Stimulated activated CD4-positive, alpha-beta T cell treated with anti-CD3 and anti-CD28 coated beads, Interleukin-12 subunit alpha, Interleukin-12 subunit beta, amount 100 ng/mL, for 4 hours (primary cell): ENCODE results near the gene CCDC12.

Source experiments
- DNase-seq: peaks from one replicate; pipeline ENCODE4 v3.0.0-alpha.2; 2020

The CCDC12 gene

DNA sequence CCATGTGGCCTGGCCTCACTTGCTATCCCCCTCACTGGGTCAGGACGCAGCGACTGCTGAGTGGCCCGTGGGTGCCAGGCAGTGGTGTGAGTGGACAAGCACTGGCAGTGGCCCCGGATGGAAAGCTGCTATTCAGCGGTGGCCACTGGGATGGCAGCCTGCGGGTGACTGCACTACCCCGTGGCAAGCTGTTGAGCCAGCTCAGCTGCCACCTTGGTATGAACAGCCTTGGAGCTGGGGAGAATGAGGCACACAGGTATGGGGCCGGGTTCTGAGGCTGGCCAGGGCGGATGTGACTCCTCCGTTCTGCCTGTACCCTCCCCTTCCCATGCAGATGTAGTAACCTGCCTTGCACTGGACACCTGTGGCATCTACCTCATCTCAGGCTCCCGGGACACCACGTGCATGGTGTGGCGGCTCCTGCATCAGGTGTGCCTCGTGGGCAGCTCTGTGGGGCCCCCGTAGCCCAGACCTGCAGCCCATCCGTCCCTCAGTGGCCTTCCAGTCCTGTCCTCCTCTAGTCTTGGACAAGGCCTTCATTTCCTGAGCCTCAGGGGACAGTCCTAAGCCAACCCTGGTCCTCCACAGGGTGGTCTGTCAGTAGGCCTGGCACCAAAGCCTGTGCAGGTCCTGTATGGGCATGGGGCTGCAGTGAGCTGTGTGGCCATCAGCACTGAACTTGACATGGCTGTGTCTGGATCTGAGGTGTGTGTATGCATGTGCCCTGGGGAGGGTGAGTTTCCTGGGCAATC is 31.1 kb upstream of the CCDC12 start:
- no peak for DNase-seq

DNA sequence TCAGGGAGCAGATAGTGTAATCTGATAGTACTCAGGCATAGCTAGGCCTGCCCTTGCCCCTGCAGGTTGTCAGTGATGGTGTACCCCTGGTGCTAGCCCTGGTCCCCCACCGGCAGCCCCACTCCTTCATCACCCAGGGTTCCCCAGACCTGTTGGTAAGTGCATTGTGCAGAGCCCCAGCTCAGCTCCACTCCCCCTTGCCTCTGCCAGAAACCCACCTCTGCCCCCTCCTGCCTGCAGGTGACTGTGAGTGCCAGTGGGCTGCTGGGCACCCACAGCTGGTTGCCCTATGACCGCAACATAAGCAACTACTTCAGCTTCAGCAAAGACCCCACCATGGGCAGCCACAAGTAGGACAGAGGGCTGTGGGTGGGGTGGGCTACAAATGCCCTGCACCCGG is 30.5 kb upstream of the CCDC12 start:
- no peak for DNase-seq

- no peak for DNase-seq
These were observed 29.7 kb upstream of the CCDC12 start for GRCh38 chr3:47006145-47006651.

DNA sequence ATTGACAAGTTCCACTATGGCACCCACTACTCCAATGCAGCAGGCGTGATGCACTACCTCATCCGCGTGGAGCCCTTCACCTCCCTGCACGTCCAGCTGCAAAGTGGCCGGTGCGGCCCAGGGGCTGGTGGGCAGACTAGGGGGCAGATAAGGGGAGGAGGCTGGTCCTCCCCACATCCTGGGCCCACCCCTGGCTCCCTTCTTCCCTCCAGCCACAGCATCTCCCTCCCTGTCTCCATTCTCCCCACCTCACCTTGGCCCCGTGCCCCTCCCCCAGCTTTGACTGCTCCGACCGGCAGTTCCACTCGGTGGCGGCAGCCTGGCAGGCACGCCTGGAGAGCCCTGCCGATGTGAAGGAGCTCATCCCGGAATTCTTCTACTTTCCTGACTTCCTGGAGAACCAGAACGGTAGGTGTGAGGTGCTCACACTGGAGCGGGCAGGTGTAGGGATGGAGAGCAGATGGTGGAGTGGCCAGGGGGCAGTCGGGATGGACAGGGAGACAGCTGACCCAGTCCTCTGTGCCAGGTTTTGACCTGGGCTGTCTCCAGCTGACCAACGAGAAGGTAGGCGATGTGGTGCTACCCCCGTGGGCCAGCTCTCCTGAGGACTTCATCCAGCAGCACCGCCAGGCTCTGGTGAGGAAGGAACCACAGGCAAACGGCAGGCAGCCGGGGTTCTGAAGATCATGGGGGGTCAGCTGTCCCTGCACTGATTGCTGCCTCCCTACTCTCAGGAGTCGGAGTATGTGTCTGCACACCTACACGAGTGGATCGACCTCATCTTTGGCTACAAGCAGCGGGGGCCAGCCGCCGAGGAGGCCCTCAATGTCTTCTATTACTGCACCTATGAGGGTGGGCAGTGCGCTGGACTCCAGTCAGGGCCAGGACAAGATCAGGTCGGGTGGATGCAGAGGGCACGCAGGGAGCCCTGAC is 28.9 kb upstream of the CCDC12 start:
- no peak for DNase-seq

GRCh38 chr3:47004369-47005211 is 28.0 kb upstream of the CCDC12 start:
- no peak for DNase-seq

GRCh38 chr3:47003461-47004368 is 27.2 kb upstream of the CCDC12 start:
- no peak for DNase-seq

- DNase-seq, result no peak
These were observed 26.5 kb upstream of the CCDC12 start for GRCh38 chr3:47003056-47003410.

GRCh38 chr3:47002171-47003055 is 25.9 kb upstream of the CCDC12 start:
- DNase-seq, result no peak

GRCh38 chr3:47001731-47002170 is 25.2 kb upstream of the CCDC12 start:
- no peak for DNase-seq

GRCh38 chr3:47000922-47001730 is 24.6 kb upstream of the CCDC12 start:
- no peak for DNase-seq

GRCh38 chr3:47000198-47000815 is 23.8 kb upstream of the CCDC12 start:
- DNase-seq, result no peak

GRCh38 chr3:46999516-47000197 is 23.1 kb upstream of the CCDC12 start:
- no peak for DNase-seq

DNA sequence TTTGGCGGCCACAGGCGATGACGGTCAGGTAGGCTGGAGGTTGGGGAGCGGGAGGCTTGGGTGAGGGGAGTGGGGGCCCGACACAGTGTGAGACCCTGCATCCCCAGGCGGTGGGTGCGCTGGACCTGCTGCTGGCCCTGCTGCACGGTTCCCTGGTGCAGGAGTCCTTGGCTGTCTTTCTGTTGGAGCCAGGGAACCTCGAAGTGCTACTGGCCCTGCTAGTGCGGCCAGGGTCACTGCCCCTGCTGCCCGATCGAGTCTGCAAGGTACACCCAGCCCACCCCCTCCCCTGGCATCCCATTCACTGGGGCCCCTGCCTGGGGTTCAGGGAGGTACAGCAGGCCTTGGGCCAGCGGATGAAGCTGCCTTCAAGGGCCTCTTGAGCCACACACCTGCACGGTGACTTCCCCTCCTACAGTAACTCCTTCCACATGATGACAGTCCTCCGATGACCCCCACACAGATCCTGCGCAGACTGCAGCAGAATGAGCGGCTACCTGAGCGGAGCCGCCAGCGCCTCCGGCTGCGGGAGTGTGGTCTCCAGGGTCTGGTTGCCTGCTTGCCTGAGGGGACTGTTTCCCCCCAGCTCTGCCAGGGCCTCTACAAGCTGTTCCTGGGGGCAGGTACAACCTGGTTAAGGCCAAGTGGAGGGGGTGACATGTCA is 22.4 kb upstream of the CCDC12 start:
- DNase-seq, result no peak

DNA sequence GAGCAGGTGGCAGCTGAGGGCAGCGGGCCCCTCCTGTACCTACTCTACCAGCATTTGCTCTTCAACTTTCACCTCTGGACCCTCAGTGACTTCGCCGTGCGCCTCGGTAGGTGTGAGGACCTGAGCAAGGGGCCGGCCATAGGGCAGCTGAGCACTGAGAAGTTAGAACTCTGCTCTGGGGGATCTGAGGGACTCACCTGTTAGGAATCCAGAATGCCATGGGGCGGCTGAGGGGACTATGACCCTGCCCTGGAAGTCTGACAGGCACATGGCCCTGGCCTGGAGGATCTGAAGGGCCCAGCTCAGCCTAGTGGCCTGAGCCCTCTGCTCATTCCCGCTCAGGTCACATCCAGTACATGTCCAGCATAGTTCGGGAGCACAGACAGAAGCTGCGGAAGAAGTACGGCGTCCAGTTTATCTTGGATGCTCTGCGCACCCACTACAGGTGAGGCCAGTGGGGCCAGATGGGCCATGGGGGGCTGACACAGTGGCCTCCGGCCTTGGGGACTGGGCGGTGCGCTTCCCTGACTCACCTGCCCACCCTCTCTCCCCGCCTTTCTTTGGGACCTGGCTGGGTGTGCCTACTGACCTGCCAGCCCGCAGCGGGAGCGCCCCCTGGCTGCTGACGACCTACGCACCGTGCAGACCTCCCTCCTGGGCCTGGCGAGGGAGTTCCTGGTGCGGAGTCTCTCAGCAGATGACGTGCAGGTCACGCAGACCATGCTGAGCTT is 21.7 kb upstream of the CCDC12 start:
- peak; percentile 73 for DNase-seq

GRCh38 chr3:46997453-46998091 is 21.0 kb upstream of the CCDC12 start:
- no peak for DNase-seq

- no peak for DNase-seq
These were observed 20.3 kb upstream of the CCDC12 start for GRCh38 chr3:46996689-46997452.
